NT2/D1 (cell line): ENCODE results near the gene C16orf74.

Source experiments
- DNase-seq: peaks from one replicate; pipeline ENCODE4 v3.0.0-alpha.2; 2011; ENCODE audit warnings: low read depth, low spot score
- H3K27me3 ChIP-seq: 2 replicates; pipeline ENCODE4 v1.6.0; 2011; ENCODE audit warnings: mild to moderate bottlenecking; ENCODE audit not compliant: insufficient read length, insufficient read depth
- H3K36me3 ChIP-seq: 2 replicates; pipeline ENCODE4 v1.6.1; 2011; ENCODE audit warnings: mild to moderate bottlenecking, low read length, mixed read lengths; ENCODE audit not compliant: insufficient read depth, insufficient read length
- H3K4me1 ChIP-seq: 2 replicates; pipeline ENCODE4 v1.5.1; 2011; ENCODE audit not compliant: insufficient read depth, insufficient read length
- H3K4me3 ChIP-seq: 2 replicates; pipeline ENCODE4 v1.5.1; 2011; ENCODE audit warnings: low read depth; ENCODE audit not compliant: insufficient read length
- H3K9ac ChIP-seq: 2 replicates; pipeline ENCODE4 v1.6.0; 2011; ENCODE audit warnings: low read depth; ENCODE audit not compliant: insufficient read length
- H3K9me3 ChIP-seq: 2 replicates; pipeline ENCODE4 v1.5.1; 2011; ENCODE audit warnings: mild to moderate bottlenecking, low read length; ENCODE audit not compliant: insufficient read depth
- SUZ12 ChIP-seq: IDR thresholded peaks from 2 replicates; pipeline ENCODE4 v1.6.1; 2011; ENCODE audit not compliant: insufficient read length, insufficient read depth; ENCODE audit errors: extremely low read depth
- YY1 ChIP-seq: IDR thresholded peaks from 2 replicates; pipeline ENCODE4 v1.6.1; 2011; ENCODE audit not compliant: insufficient read length, insufficient read depth
- ZNF274 ChIP-seq: IDR thresholded peaks from 2 replicates; pipeline ENCODE4 v1.6.1; 2011; ENCODE audit warnings: mild to moderate bottlenecking, low read depth, low read length

The C16orf74 gene

DNA sequence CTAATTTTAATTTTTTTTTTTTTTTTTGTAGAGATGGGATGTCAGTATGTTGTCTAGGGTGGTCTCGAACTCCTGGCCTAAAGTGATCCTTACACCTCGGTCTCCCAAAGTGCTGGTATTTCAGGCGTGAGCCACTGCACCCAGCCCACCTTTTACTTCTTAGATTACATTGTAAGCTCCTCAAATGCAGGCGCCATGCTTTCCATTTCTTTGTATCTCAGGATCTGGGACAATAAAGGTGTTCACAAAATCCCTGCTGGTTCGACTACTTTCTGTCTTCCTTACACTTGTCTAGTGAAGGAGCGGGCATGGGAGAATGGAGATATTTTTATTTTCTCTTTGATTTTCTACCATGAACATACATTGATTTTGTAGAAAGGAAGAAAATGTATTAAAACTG is 23.2 kb upstream of the C16orf74 start:
- Histone ChIP-seq H3K9me3 (no peaks in the 10 kb centered on the region), H3K36me3 (peaks cover 48% of the 10 kb centered on the region), H3K4me3 (no peak overlapping the region), H3K4me1 (no peaks in the 10 kb centered on the region), H3K27me3 (no peaks in the 10 kb centered on the region), H3K9ac (no peak overlapping the region)
- DNase-seq = no peak
- TF ChIP-seq YY1 (no peak), SUZ12 (no peak), ZNF274 (no peak)

DNA sequence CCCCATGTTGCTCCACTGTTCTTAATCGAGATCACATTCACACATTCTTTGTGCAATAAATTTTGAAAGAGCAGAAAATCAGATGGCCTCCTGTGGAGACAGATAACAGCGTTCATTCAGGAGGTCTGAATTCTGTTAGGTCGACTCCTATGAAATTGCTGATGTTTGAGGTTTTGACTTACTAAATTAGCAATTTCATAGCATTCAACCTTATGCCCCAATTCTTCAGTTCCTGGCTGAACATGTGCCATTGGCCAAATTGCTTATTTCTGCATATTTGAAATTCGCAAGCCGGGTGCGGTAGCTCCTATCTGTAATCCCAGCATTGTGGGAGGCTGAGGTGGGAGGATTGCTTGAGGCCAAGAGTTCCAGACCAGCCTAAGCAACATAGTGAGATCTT is 22.1 kb upstream of the C16orf74 start:
- peaks cover 37% of the 10 kb centered on the region for H3K36me3 ChIP-seq
- no peak for DNase-seq
- H3K9me3 ChIP-seq = no peaks in the 10 kb centered on the region
- no peak overlapping the region for H3K9ac ChIP-seq
- no peaks in the 10 kb centered on the region for H3K27me3 ChIP-seq
- peaks cover 1% of the 10 kb centered on the region for H3K4me1 ChIP-seq
- no peak for TF ChIP-seq SUZ12
- TF ChIP-seq YY1 = no peak
- no peak for TF ChIP-seq ZNF274
- H3K4me3 ChIP-seq = no peak overlapping the region

DNA sequence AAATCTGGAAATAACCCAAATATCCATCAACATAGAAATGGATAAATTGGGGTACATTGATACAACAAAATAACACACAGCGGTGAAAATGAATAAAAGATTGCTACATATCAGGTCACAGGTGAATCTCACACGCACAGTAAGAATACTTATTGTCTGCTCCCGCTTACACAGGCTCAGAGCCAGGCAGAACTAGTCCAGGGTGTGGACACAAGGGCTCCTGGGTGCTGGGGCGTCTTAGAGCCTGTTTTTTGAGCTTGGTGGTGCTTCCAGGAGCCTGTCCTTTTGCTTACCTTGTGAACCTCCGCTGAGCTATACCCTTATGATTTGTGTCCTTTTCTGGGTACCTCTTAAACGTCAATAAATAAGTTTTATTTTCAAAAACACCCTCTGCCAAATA is 19.8 kb upstream of the C16orf74 start:
- Histone ChIP-seq H3K4me1 (peaks cover 16% of the 10 kb centered on the region), H3K9me3 (no peaks in the 10 kb centered on the region), H3K36me3 (peaks cover 18% of the 10 kb centered on the region), H3K9ac (no peak overlapping the region), H3K27me3 (no peaks in the 10 kb centered on the region), H3K4me3 (no peak overlapping the region)
- no peak for DNase-seq
- TF ChIP-seq YY1 (no peak), SUZ12 (no peak), ZNF274 (no peak)

- peaks cover 10% of the 10 kb centered on the region for H3K36me3 ChIP-seq
- H3K27me3 ChIP-seq = no peaks in the 10 kb centered on the region
- peaks cover 25% of the 10 kb centered on the region for H3K4me1 ChIP-seq
- DNase-seq = peak; percentile 79
- TF ChIP-seq ZNF274 (no peak), SUZ12 (no peak), YY1 (peak; percentile 50)
- H3K9ac ChIP-seq = peak overlapping the region; percentile 27
- H3K4me3 ChIP-seq = no peak overlapping the region
- no peaks in the 10 kb centered on the region for H3K9me3 ChIP-seq
These were observed 17.3 kb upstream of the C16orf74 start for GRCh38 chr16:85768199-85768598.

DNA sequence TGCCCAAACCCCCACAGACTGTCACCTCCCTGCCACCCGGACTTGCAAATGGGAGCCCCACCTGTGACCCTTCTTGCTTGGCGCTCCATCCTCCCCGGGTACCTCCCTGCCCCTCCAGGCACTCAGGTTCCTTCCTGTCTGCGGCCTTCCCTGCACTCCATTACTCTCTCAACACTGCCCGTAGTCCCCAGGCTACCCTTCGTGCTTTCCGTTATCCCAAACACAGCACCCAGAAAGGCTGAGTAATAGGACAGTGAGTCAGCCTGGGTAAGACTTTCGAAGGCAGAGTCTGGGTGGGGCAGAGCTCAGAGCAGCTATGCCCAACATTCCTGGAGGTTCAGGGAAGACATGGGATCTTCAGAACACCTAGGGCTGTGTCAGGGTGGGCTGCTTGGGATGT is 16.6 kb upstream of the C16orf74 start:
- TF ChIP-seq SUZ12 = no peak
- no peak for TF ChIP-seq ZNF274
- no peak for TF ChIP-seq YY1
- Histone ChIP-seq H3K4me3 (no peak overlapping the region), H3K27me3 (no peaks in the 10 kb centered on the region), H3K9me3 (no peaks in the 10 kb centered on the region), H3K36me3 (peaks cover 10% of the 10 kb centered on the region), H3K4me1 (peaks cover 25% of the 10 kb centered on the region), H3K9ac (peak overlapping the region; percentile 47)
- no peak for DNase-seq

- Histone ChIP-seq H3K4me3 (no peak overlapping the region), H3K36me3 (peaks cover 3% of the 10 kb centered on the region), H3K27me3 (no peaks in the 10 kb centered on the region), H3K9me3 (no peaks in the 10 kb centered on the region), H3K9ac (no peak overlapping the region), H3K4me1 (peaks cover 25% of the 10 kb centered on the region)
- no peak for DNase-seq
- TF ChIP-seq ZNF274 (no peak), YY1 (no peak), SUZ12 (no peak)
These were observed 14.9 kb upstream of the C16orf74 start for GRCh38 chr16:85765767-85766166.

GRCh38 chr16:85765211-85765610 is 14.3 kb upstream of the C16orf74 start:
- Histone ChIP-seq H3K27me3 (no peaks in the 10 kb centered on the region), H3K4me3 (no peak overlapping the region), H3K9me3 (no peaks in the 10 kb centered on the region), H3K4me1 (peaks cover 25% of the 10 kb centered on the region), H3K9ac (no peak overlapping the region), H3K36me3 (no peaks in the 10 kb centered on the region)
- no peak for TF ChIP-seq ZNF274
- TF ChIP-seq YY1 = no peak
- no peak for TF ChIP-seq SUZ12
- DNase-seq = no peak

GRCh38 chr16:85763616-85764015 is 12.7 kb upstream of the C16orf74 start:
- TF ChIP-seq ZNF274 (no peak), YY1 (no peak), SUZ12 (no peak)
- Histone ChIP-seq H3K4me1 (peaks cover 25% of the 10 kb centered on the region), H3K9me3 (no peaks in the 10 kb centered on the region), H3K9ac (no peak overlapping the region), H3K4me3 (no peak overlapping the region), H3K36me3 (no peaks in the 10 kb centered on the region), H3K27me3 (no peaks in the 10 kb centered on the region)
- DNase-seq = no peak
